GM21526 (cell line): Measurements from ENCODE around the gene NLRP5.
"Not testable (repeated sequence)": the region's sequence is repeated elsewhere in the genome, so short reads cannot be mapped to it uniquely, and the experiment has no call there.

Experiments used
- ATAC-seq: cut with Tn5 transposase; IDR thresholded peaks from one replicate; pipeline ENCODE4 v1.9.1; 2021; ENCODE audit warnings: moderate library complexity; ENCODE audit not compliant: unreplicated experiment, low FRiP score

Gene NLRP5

GRCh38 chr19:56097776-56098175 lies 111.2 kb downstream of the NLRP5 start:
- ATAC-seq, result no peak

- not testable (repeated sequence) for ATAC-seq
These were observed 111.7 kb downstream of the NLRP5 start for GRCh38 chr19:56098237-56098636.

GRCh38 chr19:56098731-56099568 lies 112.4 kb downstream of the NLRP5 start:
- no peak for ATAC-seq

GRCh38 chr19:56099638-56100539 lies 113.3 kb downstream of the NLRP5 start:
- ATAC-seq, result no peak

- ATAC-seq, result no peak
These were observed 114.5 kb downstream of the NLRP5 start for GRCh38 chr19:56101095-56101494.

- ATAC-seq, result no peak
These were observed 115.4 kb downstream of the NLRP5 start for GRCh38 chr19:56101746-56102535.

- ATAC-seq, result no peak
These were observed 116.5 kb downstream of the NLRP5 start for GRCh38 chr19:56103027-56103614.

- ATAC-seq, result no peak
These were observed 117.8 kb downstream of the NLRP5 start for GRCh38 chr19:56104423-56104822.

GRCh38 chr19:56105090-56105701 lies 118.6 kb downstream of the NLRP5 start:
- no peak for ATAC-seq

- not testable (repeated sequence) for ATAC-seq
These were observed 119.3 kb downstream of the NLRP5 start for GRCh38 chr19:56105831-56106396.

- ATAC-seq, result no peak
These were observed 119.8 kb downstream of the NLRP5 start for GRCh38 chr19:56106397-56106849.

- ATAC-seq, result no peak
These were observed 120.4 kb downstream of the NLRP5 start for GRCh38 chr19:56106993-56107392.

GRCh38 chr19:56107626-56108351 lies 121.2 kb downstream of the NLRP5 start:
- no peak for ATAC-seq

GRCh38 chr19:56108447-56109195 lies 122.0 kb downstream of the NLRP5 start:
- no peak for ATAC-seq

GRCh38 chr19:56109226-56109625 lies 122.7 kb downstream of the NLRP5 start:
- no peak for ATAC-seq

GRCh38 chr19:56110515-56111448 lies 124.2 kb downstream of the NLRP5 start:
- no peak for ATAC-seq
